HG02981 (cell line): ENCODE data around the gene CORO6.

Experiments
- ATAC-seq: cut with Tn5 transposase; IDR thresholded peaks from one replicate; pipeline ENCODE4 v1.9.1; 2021; ENCODE audit warnings: mild to moderate bottlenecking, moderate library complexity; ENCODE audit not compliant: unreplicated experiment

The CORO6 gene

DNA sequence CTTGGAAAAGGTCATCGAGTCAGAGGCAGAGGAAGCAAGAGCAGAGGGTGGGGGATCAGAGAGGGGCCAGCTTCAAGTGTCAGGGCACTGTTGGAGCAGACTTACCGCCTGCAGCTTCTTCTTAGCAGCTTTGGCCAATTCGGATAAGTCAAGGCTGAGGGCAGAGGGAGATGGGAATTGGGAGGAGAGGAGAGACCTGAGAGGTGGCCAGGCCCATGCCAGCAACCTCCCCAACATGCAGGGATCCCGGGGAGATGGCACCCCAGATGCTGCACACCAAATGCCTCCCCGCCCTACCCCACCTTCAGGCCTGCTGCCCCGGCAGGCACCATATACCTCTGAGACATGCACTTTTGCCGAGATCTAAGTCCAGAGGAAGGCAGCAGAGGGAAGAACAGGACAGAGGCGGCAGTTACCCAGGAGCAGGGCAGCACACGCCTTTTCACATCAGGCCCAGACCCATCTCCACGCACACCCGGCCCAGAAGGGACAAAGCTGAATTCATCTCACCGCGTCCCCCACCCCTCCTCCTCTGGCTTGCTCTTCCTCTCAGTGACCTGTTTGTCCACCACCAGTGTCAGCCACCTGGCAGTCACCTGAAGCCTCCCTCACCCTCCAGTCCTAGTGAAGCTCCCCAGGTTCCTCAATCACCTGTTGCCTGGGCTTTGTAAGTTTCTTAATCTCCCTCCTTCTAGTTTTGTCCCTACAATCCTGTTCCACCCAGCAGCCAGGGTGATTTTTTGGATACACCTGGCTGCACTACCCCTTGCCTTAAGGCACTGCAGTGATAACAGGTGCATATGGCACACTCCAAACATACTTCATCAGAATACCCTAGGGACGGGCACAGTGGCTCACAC is 43.9 kb downstream of the CORO6 start:
- ATAC-seq = no peak

DNA sequence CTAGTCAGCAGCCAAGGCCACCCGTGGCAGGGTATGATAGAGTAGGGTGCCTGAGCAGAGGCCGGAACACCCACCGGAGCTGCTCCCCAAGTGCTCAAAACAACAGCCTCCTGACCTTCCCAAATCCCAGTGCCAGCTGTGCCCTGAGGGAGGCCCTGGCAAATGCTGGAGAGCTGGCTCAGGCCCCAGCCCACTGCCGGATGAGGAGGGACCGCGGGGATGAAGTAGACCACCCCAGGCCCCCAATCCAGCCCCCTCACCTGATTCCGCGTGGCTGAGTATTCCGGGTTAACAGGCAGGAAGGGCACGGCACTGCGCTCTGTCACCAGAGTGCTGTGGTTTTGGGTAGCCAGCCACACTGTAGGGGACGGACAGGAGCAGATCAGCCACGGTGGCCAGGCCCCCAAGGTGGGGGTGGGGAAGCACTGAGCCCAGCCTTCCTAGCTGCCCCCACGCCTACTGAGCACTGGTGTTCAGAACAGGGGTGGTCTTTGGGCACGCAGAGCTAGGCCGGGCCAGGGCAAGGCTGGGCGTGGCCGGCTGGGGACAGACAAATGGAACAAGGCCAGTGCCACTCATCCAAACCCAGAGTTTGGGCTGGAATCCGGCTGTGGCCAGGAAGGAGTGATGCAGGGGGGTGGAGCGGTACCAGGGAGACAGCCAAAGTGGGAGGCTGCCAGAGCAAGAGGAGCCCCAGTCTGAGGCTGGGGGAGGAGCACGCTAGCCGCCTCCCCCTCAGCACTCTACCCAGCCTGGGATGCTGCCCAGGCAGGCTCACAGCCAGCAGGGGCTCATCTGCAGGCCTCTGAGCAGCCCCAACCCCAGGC is 45.1 kb downstream of the CORO6 start:
- no peak for ATAC-seq

DNA sequence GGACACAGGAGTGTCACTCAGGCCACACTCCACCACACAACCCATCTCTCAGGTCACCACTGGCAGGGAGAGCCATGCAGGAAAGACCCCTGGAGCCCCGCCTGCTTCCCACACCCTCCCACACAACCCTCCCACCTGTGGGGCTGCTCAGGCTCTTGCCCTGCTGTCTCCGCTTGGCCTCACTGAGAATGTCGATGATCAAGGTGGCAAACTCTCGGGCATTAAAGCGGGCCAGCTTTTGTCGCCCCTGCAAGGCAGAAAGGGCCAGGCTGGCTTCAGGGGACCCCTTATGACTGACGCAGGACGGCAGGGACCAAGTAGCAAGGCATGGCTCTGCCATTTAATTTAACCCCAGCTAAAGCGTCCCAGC is 45.7 kb downstream of the CORO6 start:
- no peak for ATAC-seq

DNA sequence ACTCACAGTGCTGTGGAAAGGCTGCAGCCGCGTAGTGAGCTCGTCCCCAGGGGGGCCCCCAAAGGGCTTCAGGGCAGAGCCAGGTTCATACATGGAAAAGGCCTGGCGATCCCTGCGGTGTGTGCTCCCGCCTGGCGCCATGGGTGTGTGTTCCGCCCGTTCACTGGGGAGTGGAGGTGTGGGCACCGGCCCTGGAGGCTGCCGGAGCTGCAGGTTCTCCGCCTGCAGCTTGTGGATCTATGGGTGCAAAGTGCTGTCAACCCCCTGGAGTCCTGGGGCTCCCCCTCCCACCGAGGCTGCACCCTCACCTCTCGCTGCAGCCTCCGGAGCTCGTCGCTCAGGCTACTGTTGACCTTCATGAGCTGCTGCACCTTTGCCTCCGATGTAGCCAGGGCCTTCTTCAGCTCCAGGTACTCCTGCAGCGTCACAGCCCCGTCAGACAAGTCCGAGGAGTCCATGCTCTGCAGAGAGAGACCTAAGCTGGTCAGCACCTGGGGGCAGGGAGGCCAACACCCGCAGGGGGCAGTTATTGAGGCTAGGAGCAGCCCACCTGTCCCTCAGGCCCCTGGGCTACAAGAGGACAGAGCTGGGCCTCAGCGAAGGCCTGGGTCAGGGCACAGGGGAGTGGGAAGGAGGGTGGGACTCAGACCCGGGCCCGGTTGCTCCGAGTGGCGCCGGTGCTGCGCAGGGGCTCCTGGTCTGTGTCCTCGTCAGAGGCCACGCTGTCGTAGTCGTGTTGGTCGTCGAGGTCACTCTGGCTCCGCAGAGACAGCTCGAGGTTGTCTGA is 46.3 kb downstream of the CORO6 start:
- no peak for ATAC-seq

DNA sequence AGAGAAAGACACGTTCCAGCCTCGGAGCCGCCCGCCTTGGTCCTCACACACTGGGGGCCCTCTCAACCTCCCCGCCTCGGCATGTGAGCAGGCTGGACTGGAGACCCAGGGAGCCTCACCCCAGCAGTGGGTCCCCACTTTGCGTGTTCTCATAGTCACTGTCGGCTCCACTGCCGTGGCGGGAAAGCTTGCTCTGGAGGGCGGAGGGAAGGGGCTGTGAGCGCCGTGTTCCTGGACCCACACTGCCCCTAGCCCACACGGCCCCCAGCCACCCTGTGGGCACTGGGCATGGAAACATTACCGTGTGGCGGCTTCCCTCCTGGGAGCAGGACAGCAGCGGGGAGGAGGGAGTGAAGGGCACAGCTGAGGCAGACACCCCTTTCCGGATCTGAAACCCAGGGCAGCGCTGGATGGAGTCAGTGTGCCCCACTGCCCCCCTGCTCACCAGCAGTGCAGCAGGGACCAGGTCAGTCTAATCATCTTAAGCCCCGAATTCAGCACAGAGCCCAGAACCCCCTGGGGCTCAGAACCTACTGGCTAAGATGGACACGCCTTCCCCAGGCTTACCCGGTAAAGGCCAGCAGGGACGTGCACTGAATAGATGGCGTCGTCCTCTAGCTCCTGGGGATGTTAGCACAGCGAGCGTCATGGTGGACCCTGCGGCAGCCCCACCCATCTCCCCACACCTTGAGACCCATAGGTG is 47.0 kb downstream of the CORO6 start:
- ATAC-seq = no peak

DNA sequence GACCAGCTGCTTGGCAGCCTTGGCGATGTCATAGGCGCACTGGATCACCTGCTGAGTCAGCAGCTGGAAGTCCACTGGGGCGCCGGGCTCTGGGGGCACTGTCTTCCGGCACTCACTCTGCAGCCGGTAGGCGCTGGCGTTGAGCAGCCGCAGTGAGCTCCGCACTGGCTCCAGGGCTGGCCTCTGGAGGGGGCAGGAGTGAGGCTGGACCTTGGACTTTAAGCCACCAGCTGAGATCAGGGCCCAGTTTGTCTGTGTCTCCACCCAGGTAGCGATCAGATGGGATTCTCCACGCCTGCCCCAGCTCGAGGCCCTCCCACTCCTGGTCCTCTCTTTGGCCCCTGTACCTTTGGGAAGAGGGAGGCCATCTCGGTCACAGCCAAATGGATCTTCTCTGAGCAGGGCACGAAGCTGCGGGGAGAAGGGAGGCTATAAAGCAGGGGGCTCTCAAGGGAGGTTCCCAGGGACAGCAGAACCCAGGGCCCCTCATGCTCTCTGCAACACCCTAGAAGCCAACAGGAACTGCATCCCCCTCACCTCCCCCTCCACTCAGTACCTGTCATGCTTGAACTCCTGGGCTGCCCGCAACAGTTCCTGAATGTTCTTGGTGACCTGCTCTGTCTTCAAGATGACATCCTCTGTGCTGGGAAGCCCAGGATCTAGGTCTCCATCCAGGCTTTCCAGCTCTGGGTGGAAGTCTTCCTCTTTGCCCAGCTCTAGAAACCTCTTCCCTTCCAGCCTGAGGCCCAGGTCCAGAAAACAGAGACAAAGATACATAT is 47.8 kb downstream of the CORO6 start:
- ATAC-seq = no peak

DNA sequence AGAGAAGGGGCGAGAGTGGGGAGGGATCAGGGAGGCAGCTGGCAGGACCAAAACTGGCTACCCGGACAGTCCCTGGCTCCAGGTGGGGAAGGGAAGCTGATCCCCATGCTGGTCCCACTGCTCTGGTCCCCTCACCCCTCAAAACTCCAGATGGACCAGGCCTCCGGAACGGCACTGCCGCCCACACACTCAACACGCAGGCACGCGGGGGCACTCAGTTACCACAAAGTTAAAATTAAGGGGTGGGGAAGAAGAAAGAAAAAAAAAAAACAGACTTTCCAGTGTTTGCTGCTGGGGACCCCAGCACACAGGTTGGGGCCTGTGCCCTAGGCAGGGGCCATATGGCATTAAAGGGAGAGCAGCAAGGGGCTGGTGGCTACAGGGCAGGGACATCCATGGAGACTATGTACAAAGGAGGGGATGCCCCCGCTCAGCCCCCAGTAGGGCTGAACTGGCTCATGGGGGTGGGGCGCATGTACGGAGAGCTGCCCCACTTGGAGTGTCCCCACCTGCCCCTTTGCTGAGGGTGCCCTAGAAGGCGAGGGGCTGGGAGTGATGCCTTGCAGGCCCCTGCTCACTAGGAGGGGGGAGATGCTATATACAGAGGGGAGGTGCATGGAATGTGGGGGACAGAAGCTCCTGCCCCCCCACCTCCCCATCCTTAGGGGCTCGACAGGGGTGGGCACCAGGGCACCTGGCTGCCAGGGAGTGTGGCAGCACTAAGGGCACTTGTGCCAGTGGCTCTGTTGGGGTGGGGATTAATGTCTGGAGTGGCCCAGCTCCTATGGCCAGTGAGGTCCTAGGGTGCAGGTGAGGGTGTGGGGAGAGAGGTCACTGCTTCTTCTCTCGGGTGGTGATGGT is 48.6 kb downstream of the CORO6 start:
- no peak for ATAC-seq

DNA sequence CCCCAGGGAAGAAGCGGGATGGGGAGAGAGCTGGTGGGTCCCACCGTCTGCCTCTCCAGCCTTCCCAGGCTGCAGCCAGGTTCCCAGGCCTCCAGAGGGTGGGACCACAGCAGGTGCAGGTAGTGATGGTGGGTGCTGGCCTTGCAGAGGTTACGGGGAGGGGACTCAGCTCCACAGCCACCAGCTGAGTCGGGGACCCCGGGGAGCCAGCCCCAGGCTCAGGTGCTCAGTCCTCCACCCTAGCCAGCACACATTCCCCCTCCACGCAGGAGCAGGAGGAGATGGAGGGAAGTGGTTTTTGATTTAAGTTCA is 49.2 kb downstream of the CORO6 start:
- ATAC-seq = no peak

DNA sequence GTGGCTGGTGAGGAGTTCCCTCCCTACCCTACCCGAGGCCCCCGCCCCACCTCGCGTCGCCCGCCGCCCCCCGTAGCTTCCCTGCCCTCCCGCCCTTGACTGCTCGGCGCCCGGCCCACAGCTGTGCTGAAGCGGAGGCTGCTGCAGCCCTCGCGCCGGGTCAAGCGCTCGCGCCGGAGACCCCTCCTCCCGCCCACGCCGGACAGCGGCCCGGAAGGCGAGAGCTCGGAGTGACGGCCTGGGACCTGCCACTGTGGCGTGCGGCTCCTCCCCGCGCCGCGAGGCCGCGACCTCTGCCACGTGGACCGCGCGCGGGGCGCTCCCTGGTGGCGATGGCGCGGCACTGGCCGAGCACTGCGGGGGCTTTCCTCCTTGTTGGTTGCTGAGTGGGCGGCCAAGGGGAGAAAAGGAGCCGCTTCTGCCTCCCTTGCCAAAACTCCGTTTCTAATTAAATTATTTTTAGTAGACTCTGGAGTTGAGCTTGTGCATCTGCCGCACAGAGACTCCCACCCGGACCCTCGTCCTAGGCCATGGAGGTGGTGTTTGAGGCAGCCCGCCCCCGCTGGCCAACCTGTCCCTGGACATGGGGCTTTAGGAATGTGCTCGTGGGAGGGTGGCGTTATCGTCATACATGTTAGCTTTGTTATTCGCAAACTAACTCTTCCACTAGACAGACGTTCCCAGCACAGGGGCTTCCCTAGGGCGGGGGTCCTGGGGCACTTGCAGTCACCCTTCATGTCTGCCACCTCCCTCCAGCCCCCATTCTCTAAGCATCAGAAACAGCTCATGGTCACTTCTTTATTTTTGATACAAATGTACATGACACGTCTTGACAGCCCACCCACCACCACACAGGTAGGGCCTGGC is 49.8 kb downstream of the CORO6 start:
- no peak for ATAC-seq

DNA sequence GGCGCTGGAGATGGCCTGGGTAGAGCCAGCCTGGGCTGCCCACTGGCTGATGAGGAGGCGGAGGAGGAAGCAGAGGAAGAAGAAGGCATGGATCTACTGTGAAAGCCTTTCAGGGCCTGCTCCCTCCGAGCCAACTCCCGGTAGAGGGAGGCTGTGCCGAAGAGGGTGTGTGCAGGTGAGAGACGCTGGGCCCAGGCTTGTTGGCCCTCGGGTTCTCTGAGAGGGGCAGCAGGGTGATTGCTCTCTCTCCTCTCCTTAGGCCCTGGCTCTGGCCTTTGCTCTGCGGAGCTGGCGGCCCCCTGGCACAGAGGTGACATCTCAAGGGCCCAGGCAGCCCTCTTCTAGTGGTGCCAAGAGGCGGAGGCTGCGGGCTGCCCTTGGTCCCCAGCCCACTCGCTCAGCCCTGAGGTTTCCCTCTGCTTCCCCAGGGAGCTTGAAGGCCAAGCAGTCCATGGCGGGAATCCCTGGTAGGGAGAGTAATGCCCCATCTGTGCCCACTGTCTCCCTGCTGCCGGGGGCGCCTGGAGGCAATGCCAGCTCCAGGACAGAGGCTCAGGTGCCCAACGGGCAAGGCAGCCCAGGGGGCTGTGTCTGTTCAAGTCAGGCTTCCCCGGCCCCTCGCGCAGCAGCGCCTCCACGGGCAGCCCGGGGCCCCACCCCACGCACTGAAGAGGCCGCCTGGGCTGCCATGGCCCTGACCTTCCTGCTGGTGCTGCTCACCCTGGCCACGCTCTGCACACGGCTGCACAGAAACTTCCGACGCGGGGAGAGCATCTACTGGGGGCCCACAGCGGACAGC is 50.6 kb downstream of the CORO6 start:
- no peak for ATAC-seq

DNA sequence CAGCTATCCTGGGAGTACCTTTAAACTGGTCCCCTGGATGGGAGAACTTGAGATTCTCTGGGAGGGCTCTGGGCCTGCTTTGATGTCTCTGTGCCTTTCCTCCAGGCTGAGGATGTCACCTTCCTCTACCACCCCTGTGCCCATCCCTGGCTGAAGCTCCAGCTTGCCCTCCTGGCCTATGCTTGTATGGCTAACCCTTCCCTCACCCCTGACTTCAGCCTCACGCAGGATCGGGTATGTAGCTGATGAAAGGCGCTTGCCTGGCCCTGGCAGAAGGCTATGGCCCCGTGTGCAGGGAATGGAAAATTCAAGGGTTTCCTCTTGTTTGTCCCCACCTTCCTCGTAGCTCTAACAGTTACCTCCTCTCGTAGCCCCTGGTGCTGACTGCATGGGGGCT is 51.2 kb downstream of the CORO6 start:
- ATAC-seq = no peak

DNA sequence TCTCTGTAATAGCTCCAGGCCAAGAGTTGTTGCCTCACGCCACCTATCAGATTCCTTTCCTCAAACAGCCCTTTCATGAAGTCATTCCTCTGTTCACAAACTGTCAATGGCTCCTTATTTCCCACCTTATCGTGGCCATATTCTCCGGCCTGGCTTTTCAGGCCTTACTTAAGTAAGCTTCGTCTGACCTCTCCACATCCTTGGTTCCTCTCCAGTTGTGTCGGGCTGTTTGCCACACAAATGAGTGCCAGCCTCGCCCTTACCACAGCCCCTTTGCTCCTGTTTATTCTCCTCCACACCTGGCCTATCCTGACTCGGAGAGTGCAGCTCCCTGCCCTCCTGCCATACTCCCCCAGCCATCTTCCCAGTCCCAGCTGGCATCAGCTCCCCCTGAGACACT is 52.2 kb downstream of the CORO6 start:
- no peak for ATAC-seq

DNA sequence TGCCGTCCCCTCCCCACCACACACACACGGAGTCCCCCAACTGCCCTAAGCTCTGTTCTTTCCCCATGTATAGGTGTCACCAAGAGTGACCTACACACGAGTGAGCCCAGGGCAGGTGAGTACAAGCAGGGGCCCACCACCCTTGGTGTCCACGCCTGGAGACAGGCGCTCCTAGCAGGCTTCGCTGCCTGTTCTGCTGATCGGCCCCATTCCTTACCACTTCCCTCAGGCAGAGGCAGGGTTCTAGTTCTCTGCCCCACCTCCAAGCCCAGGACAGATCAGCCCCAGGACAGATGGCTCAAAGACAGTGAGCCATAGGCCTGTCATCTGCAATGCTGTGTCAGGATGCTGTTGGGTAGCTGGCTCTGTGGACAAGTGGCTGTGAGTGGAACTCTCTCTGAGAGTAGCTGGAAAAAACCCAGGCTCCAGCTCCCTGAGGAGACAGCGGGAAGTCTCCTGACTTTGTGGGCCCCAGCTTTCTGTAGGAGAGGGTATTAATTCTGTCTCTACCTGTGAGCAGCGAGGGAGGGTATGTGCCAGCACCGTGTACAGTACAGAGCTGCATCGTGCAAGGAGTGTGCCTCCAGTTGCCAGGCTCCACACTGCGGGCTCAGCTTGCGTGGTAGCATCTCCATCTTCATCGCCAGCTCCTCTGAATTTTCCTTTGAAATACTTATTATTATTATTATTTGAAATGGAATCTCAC is 53.3 kb downstream of the CORO6 start:
- ATAC-seq = no peak

DNA sequence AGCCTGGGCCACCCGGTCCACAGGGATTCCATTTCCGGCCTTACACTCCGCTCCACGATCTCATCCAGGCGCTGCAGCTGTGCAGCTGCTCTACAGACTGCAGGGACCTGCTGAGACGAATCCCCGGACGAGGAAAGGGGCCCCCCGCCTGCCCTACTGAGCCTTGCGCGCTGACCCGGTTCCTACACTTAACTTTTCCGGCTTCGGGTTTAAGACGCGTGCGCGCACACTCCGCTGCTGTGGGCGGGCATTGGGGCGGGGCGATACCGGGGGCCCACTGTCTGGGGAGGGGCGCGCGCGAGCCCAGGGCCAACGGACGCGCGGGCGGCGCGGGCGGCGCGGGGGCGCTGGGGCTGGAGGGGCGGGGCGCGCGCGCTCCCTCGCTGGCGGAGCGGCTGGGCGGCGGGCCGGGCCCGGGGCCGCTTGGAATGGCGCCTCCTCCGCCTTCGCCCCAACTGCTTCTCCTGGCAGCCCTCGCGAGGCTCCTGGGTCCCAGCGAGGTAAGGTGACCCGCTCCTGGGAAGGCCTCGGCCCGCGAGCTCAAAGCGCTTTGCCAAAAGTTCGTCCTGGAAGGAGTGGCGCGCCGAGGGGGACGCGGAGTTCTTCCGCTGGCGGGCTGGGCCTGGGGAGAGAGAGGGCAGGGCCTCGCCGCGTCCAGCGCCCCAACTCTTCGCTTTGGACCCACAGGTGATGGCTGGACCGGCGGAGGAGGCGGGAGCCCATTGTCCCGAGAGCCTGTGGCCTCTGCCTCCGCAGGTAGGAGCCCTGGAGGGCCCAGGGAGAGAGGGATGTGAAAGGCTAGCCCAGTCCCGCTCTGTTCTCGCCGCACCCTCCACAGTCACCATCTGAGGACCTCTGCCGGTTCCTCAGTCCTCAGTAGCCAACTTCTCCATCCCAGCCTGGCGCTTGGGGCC is 54.1 kb downstream of the CORO6 start, which contains the start of gene TP53I13:
TP53I13 (plus strand) TSS at position 371 of the 914 bp plus-strand sequence; CDS start at position 429, 58 bp downstream.
- ATAC-seq = peak; percentile 35

DNA sequence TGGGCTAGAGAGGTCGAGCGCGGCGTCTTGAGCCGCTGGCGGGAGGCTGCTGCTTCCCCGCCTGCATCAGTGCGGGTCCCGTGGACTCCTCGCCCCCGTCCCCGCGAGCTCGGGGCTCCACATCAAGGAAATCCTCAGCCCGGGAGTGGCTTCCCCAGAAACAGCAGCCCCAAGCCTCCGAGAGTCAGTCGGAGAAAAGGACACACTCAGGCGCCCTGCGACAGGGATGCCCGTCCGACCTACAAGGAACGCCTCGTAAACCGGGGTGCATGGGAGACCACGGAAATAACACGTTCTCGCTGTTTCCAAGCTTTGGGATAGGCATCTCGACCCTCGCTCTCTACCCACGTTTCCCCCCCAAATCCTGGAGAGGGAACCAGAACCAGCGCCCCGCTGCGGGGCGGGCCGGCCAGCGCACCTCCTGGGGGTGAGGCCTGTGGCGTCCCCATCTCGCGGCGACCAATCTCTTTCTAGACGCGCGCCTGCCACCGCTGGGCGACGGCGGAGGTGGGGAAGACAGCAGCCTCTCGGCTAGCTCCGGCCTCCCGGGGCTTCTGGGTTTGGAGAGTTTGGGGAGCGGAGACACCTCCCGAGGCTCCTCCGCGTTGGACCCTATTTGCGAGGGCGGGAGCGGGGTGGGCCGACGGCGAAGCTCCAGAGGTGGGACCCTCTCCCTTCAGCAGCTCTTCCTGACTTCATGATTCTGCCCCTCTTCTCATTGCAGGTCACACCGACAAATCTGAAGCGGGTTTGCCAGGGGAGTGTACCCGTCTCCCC is 55.0 kb downstream of the CORO6 start:
- ATAC-seq = peak; percentile 39
